Right lobe of liver (tissue), 6 donors: ENCODE results near the gene SYTL3. TPM values are rescaled to one million over a fixed set of nuclear protein-coding genes. Genes with fewer than 3 reads are reported as not detected.

ENCODE experiments used
- ATAC-seq, 4 donors: fragments of 200-7000 bp; cut with Tn5 transposase; one replicate each; pipeline ENCODE4 v1.9.1; 2020; ENCODE audit warnings: mild to moderate bottlenecking in 4 of 4, moderate library complexity in 4 of 4
- DNase-seq, 3 donors: peaks; one replicate each; pipeline ENCODE4 v3.0.0-alpha.2; 2020
- H3K27ac ChIP-seq, 3 donors: fragments of 200-600 bp; one replicate each; pipeline ENCODE4 v1.8.0; 2022
- H3K27me3 ChIP-seq, 2 donors: fragments of 200-600 bp; one replicate each; pipeline ENCODE4 v1.8.0; 2022
- H3K36me3 ChIP-seq, 4 donors: fragments of 200-600 bp; sonication (generic) in 1 of 4; one replicate each; pipeline versions ENCODE4 v1.5.1 to v1.8.0; 2017 to 2022; ENCODE audit warnings: control low read depth in 1 of 4
- H3K4me1 ChIP-seq, 4 donors: fragments of 200-600 bp; sonication (generic) in 1 of 4; one replicate each; pipeline versions ENCODE4 v1.5.1 to v1.8.0; 2017 to 2022; ENCODE audit warnings: control low read depth in 1 of 4
- H3K4me3 ChIP-seq, 3 donors: fragments of 200-600 bp; one replicate each; pipeline ENCODE4 v1.8.0; 2022
- H3K9me3 ChIP-seq, 4 donors: fragments of 200-600 bp; sonication (generic) in 1 of 4; one replicate each; pipeline versions ENCODE4 v1.5.1 to v1.8.0; 2017 to 2022; ENCODE audit warnings: control low read depth in 1 of 4
- CTCF ChIP-seq, 4 donors: fragments of 200-600 bp in 3 of 4; fragments of 450-650 bp in 1 of 4; IDR thresholded peaks; one replicate each; pipeline versions ENCODE4 v1.5.1 to v1.8.0; 2016 to 2022; ENCODE audit warnings: antibody characterized with exemption in 4 of 4, mild to moderate bottlenecking in 2 of 4
- POLR2A ChIP-seq: fragments of 450-650 bp; IDR thresholded peaks from one replicate; pipeline ENCODE4 v1.6.1; 2017; ENCODE audit warnings: antibody characterized with exemption, mild to moderate bottlenecking
- WGBS: methylation state at CpG from one replicate; pipeline ENCODE4 v1.1.6; 2018; ENCODE audit warnings: low coverage, low lambda C conversion rate; ENCODE audit not compliant: insufficient coverage; ENCODE audit errors: missing lambda C conversion rate; 5-methylcytosine and 5-hydroxymethylcytosine counted together
- intact Hi-C, 2 donors: fragments of 100-400 bp; cut with DNase I; formaldehyde crosslinking; loops; one replicate each; pipeline versions ENCODE4 v1.11.2 to v1.14.1; 2022
- total RNA-seq, 6 experiments: library from RNA; depleted of rRNA in 2 of 6; stranded (reverse); fragments of >200 nt in 2 of 6; fragmentation: NEBNext Ultra II Directional in 3 of 6; extraction: Animal tissue kit (Norgen Biotek cat#: 25700) in 3 of 6; gene quantifications; one replicate each; pipeline versions ENCODE4 v1.1.0 to v1.2.4, GENCODE V29; 2016 to 2023
- donor health status: DM: no; HTN: yes; CAD: no.
- donor health status: DM: no; HTN: no; CAD: no.
- donor health status: DM: no; HTN: no; CAD: no.
- donor health status: DM: no; HTN: yes; CAD: no.
- donor health status: DM: no; HTN: yes; CAD: no.

The SYTL3 gene
- total RNA-seq, 6 experiments from 2014 or later: 0.66 to 1.7 (median 1.0) TPM

DNA sequence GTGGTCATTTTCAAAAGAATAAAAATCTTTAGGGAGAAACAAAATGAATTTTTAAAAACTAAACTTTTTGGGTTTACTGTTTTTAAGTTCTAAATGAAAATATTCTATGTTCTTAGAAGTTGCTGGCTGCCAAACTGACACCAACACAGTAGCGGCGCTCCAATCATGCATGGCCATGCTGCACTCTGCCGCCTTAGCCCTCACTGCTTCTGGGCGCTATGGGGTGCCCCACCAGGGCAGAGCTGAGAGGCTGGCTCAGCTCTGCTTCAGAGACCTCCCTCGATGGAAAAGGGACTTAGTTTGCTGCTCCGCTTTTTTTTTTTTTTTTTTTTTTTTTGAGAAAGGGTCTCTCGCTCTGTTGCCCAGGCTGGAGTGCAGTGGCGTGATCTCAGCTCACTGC, 148.5 kb downstream of the SYTL3 start:
- DNase-seq (no peak), ATAC-seq (no peak)
- WGBS: 97% methylated on average over 5 of the region's 8 CpGs
- intact Hi-C loops: no loop called here
- Histone ChIP-seq H3K4me1 (peaks cover 0 to 61% (median 15%) of the 10 kb centered on the region in 4 donors), H3K27me3 (no peaks in the 10 kb centered on the region), H3K27ac (peak overlapping the region; percentile 61 to 83 (median 79)), H3K36me3 (no peaks in the 10 kb centered on the region), H3K4me3 (no peak overlapping the region), H3K9me3 (no peaks in the 10 kb centered on the region)
- TF ChIP-seq POLR2A (no peak), CTCF (IDR thresholded peaks at IDR 0.05) (no peak)

DNA sequence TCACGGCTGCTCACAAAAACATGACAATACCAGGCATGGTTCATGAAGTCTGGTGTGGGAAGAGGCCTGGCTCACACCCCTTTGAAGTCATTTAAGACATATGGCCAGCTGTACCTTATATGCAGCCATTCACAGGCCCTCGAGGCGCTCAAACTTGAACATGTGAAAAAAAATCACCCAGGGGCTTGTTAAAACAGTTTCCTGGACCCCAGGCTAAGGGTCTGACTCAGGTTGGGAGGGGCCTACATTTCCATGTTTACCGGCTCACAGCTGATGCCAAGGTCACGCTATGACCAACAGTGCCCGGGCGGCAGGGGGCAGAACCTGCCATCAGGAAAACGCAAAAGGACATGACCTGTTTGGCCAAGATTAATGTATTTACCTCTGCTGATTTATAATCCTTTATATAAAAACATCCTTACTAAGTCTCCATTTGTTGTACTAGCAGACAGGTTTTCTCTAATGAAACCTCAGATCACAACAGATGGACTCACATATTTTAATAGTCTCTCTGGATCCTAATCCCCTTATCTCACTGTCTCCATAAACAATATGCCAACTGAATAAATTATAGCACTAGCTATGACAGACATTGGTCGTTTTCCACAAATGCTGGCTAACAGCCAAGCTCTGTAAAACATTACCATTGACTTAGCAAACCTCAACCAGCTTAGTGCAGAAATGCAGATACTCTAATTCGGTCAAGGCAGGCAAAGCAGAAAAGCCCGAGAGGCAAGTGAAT, 149.4 kb downstream of the SYTL3 start:
- peak; percentile 81 to 88 (median 83) for DNase-seq
- intact Hi-C loops: no loop called here
- ATAC-seq: peak; percentile 85 to 91 (median 88)

GRCh38 chr6:158801655-158802294, 151.9 kb downstream of the SYTL3 start:
- no peaks in the 10 kb centered on the region for H3K27me3 ChIP-seq
- peak; percentile 34 to 55 (median 45) for ATAC-seq
- H3K9me3 ChIP-seq: no peaks in the 10 kb centered on the region
- TF ChIP-seq POLR2A: no peak
- TF ChIP-seq CTCF (IDR thresholded peaks at IDR 0.05): no peak
- DNase-seq: peak in 2 of 3 donors; percentile 42 to 88
- no peak overlapping the region for H3K4me3 ChIP-seq
- no peaks in the 10 kb centered on the region for H3K36me3 ChIP-seq
- intact Hi-C loops: no loop called here
- peaks cover 0 to 65% (median 15%) of the 10 kb centered on the region in 4 donors for H3K4me1 ChIP-seq
- WGBS: 64% methylated on average over 6 of the region's 7 CpGs
- peak overlapping the region in 1 of 3 donors; percentile 83 for H3K27ac ChIP-seq

More for the DNA sequence above, 149.4 kb downstream of the SYTL3 start:
- Histone ChIP-seq H3K27me3 (no peaks in the 10 kb centered on the region), H3K36me3 (no peaks in the 10 kb centered on the region), H3K27ac (peak overlapping the region; percentile 61 to 83 (median 79)), H3K9me3 (no peaks in the 10 kb centered on the region), H3K4me1 (peaks cover 0 to 62% (median 15%) of the 10 kb centered on the region in 4 donors), H3K4me3 (no peak overlapping the region)
- TF ChIP-seq CTCF (IDR thresholded peaks at IDR 0.05) (peak; percentile 21 to 49 (median 42)), POLR2A (no peak)
- 14% methylated on average over 10 of the region's 11 CpGs for WGBS

DNA sequence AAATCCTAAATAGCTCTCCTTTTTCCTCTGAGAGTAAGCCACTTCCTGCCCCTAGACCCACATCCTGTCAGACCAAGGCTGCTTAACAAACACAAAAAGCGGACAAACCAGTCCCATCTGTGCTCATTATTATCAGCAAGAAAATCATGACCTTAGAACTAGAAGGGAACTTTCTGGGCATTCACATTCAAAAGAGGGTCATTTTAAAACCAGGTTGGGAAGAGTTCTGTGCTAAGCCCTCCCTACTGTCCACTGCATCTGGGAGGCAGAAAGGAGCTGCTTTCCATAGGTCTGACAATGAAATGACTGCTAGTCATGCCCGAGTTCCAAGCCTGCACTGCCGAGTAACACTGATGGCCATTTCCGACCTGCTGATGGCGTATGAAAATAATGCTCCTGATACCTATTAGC, 153.9 kb downstream of the SYTL3 start:
- intact Hi-C loops: no loop called here
- no peak for ATAC-seq
- Histone ChIP-seq H3K36me3 (no peaks in the 10 kb centered on the region), H3K9me3 (no peaks in the 10 kb centered on the region), H3K27ac (no peak overlapping the region), H3K4me1 (peaks cover 0 to 51% (median 12%) of the 10 kb centered on the region in 4 donors), H3K4me3 (no peak overlapping the region), H3K27me3 (no peaks in the 10 kb centered on the region)
- TF ChIP-seq POLR2A (no peak), CTCF (IDR thresholded peaks at IDR 0.05) (no peak)
- DNase-seq: peak in 1 of 3 donors; percentile 22
- 16% methylated on average over 5 of the region's 5 CpGs for WGBS
